ENCODE measurements around the gene KRR1.

DNA sequence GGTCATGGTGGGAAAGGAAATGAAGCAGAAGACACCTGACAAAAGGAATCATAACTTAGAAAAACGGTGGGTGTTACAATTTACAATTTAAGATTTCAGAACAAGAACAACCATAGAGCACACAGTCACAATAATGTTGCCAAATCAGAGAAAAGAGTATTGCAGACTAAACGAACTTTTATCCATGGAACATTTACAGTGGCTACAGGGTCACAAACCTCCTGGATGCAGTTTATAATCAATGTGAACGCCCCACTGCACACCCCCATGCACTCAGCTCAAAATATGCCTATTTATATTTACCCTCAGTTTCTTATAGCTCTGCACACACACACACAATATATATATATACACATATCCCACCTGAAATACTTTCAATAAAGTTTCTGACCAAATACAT is 8.0 kb downstream of the KRR1 start:
- TF ChIP-seq CEBPB (IDR thresholded peaks at IDR 0.05; ENCODE audit: low read depth) (no peak), POLR2AphosphoS5 (IDR thresholded peaks at IDR 0.05; ENCODE audit: low read depth, low read length) (no peak), POLR2A (IDR thresholded peaks at IDR 0.05; ENCODE audit: borderline replicate concordance, extremely low read depth, insufficient read depth, insufficient read length) (no peak), SIN3A (IDR thresholded peaks at IDR 0.05; ENCODE audit: low read depth) (no peak), YY1 (IDR thresholded peaks at IDR 0.05; ENCODE audit: extremely low read depth, insufficient replicate concordance, low read depth, low read length) (no peak), EZH2phosphoT487 (IDR thresholded peaks at IDR 0.05; ENCODE audit: borderline replicate concordance) (no peak), EZH2 (IDR thresholded peaks at IDR 0.05) (no peak)
- TF ChIP-seq, protein P1, sequence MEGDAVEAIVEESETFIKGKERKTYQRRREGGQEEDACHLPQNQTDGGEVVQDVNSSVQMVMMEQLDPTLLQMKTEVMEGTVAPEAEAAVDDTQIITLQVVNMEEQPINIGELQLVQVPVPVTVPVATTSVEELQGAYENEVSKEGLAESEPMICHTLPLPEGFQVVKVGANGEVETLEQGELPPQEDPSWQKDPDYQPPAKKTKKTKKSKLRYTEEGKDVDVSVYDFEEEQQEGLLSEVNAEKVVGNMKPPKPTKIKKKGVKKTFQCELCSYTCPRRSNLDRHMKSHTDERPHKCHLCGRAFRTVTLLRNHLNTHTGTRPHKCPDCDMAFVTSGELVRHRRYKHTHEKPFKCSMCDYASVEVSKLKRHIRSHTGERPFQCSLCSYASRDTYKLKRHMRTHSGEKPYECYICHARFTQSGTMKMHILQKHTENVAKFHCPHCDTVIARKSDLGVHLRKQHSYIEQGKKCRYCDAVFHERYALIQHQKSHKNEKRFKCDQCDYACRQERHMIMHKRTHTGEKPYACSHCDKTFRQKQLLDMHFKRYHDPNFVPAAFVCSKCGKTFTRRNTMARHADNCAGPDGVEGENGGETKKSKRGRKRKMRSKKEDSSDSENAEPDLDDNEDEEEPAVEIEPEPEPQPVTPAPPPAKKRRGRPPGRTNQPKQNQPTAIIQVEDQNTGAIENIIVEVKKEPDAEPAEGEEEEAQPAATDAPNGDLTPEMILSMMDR (IDR thresholded peaks at IDR 0.05 in 2 of 3, conservative IDR thresholded peaks at IDR 0.05 in 1 of 3; ENCODE audit: borderline replicate concordance in 1 of 3, insufficient read depth in 1 of 3, low read depth in 2 of 3, low read length in 2 of 3) = no peak
- TF ChIP-seq, protein P2, sequence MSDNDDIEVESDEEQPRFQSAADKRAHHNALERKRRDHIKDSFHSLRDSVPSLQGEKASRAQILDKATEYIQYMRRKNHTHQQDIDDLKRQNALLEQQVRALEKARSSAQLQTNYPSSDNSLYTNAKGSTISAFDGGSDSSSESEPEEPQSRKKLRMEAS (IDR thresholded peaks at IDR 0.05) = no peak
- TF ChIP-seq, protein P3, sequence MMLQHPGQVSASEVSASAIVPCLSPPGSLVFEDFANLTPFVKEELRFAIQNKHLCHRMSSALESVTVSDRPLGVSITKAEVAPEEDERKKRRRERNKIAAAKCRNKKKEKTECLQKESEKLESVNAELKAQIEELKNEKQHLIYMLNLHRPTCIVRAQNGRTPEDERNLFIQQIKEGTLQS (IDR thresholded peaks at IDR 0.05) = no peak

Measured in HCT116 (cell line).